Endothelial cell of umbilical vein (primary cell): ENCODE data around the gene SKI. TPM values are rescaled to one million over a fixed set of nuclear protein-coding genes. Genes with fewer than 3 reads are reported as not detected.

Experiments
- BruUV-seq: library from RNA; stranded (reverse); fragments of 400-500 nt; replicated peaks from 2 replicates; lab custom pipeline; 2021; lab: Mats Ljungman, UMichigan
- CTCF ChIA-PET: fragments of 300-600, 350-600 bp; sonication (Branson Sonifier 250); formaldehyde crosslinking; loops from one replicate; lab custom pipeline; 2021; ENCODE audit warnings: antibody characterized with exemption, inconsistent platforms; lab: Charles Lee
- POLR2A ChIA-PET: fragments of 300-600, 350-600 bp; sonication (Branson Sonifier 250); formaldehyde crosslinking; loops from one replicate; lab custom pipeline; 2021; ENCODE audit warnings: antibody characterized with exemption, inconsistent platforms; lab: Charles Lee
- DNase-seq: peaks from one replicate; pipeline ENCODE4 v3.0.0-alpha.2; 2011; ENCODE audit warnings: low read depth, low spot score
- FAIRE-seq: peaks from 2 replicates; lab custom pipeline; 2011; peaks lifted over from hg19 to GRCh38; lab: Jason Lieb, UNC
- H2AFZ ChIP-seq: 2 replicates; pipeline ENCODE4 v1.6.0; 2012; ENCODE audit warnings: low read depth, low read length, control low read depth, inconsistent platforms
- H3K27ac ChIP-seq: 2 replicates; pipeline ENCODE4 v1.5.1; 2011; ENCODE audit warnings: low read depth, mild to moderate bottlenecking, control low read depth, low read length, moderate library complexity; ENCODE audit not compliant: insufficient read depth
- H3K27me3 ChIP-seq, 2 experiments: 2 replicates each; pipeline versions ENCODE4 v1.6.0 to v1.6.1; 2011; ENCODE audit warnings: low read length in 2 of 2, mixed read lengths in 1 of 2; ENCODE audit not compliant: control insufficient read depth in 2 of 2, insufficient read depth in 2 of 2
- H3K36me3 ChIP-seq, 2 experiments: 2 replicates in 1 of 2; 3 replicates in 1 of 2; pipeline ENCODE4 v1.5.1; 2011; ENCODE audit warnings: low read length in 2 of 2, mild to moderate bottlenecking in 1 of 2, moderate library complexity in 1 of 2; ENCODE audit not compliant: control insufficient read depth in 2 of 2, insufficient read depth in 2 of 2; ENCODE audit errors: extremely low read depth in 1 of 2
- H3K4me1 ChIP-seq: 3 replicates; pipeline ENCODE4 v1.5.1; 2011; ENCODE audit warnings: mild to moderate bottlenecking, low read length; ENCODE audit not compliant: control insufficient read depth, insufficient read depth; ENCODE audit errors: extremely low read depth
- H3K4me2 ChIP-seq: 2 replicates; pipeline ENCODE4 v1.6.1; 2011; ENCODE audit warnings: low read length, control low read depth, mixed read lengths; ENCODE audit not compliant: insufficient read depth
- H3K4me3 ChIP-seq, 3 experiments: fragments of 200-600 bp in 1 of 3; sonication (generic), shearing (Covaris generic) in 1 of 3; replicated peaks in 1 of 3; 2 replicates each; pipeline ENCODE4 v1.5.1; 2011 to 2016; ENCODE audit warnings: control low read depth in 3 of 3, low read length in 3 of 3, mild to moderate bottlenecking in 2 of 3, inconsistent platforms in 1 of 3, low read depth in 1 of 3, moderate library complexity in 1 of 3; ENCODE audit not compliant: insufficient read depth in 1 of 3
- H3K79me2 ChIP-seq: 2 replicates; pipeline ENCODE4 v1.6.0; 2012; ENCODE audit warnings: low read length, inconsistent platforms; ENCODE audit not compliant: control insufficient read depth, insufficient read depth
- H3K9ac ChIP-seq: replicated peaks from 2 replicates; pipeline ENCODE3; 2011; ENCODE audit warnings: low read length, control low read depth; ENCODE audit not compliant: insufficient read depth; ENCODE audit errors: extremely low read depth
- H3K9me1 ChIP-seq: replicated peaks from 3 replicates; pipeline ENCODE4 v1.6.0; 2011; ENCODE audit warnings: mild to moderate bottlenecking, low read length; ENCODE audit not compliant: control insufficient read depth, insufficient read depth; ENCODE audit errors: extremely low read depth
- H3K9me3 ChIP-seq: replicated peaks from 2 replicates; pipeline ENCODE4 v1.5.1; 2012; ENCODE audit warnings: low read length, inconsistent platforms; ENCODE audit not compliant: control insufficient read depth, insufficient read depth
- H4K20me1 ChIP-seq: replicated peaks from 2 replicates; pipeline ENCODE3; 2011; ENCODE audit warnings: mild to moderate bottlenecking, low read length; ENCODE audit not compliant: control insufficient read depth, insufficient read depth; ENCODE audit errors: extremely low read depth
- EZH2 ChIP-seq: IDR thresholded peaks from 2 replicates; pipeline ENCODE4 v1.6.1; 2012; ENCODE audit warnings: borderline replicate concordance, low read depth, mild to moderate bottlenecking, moderate library complexity, low read length, inconsistent platforms; ENCODE audit not compliant: severe bottlenecking
- FOS ChIP-seq: IDR thresholded peaks from 2 replicates; pipeline ENCODE4 v1.6.1; 2011; ENCODE audit warnings: mild to moderate bottlenecking, low read length, moderate library complexity, borderline replicate concordance; ENCODE audit not compliant: insufficient read depth
- GATA2 ChIP-seq: IDR thresholded peaks from 2 replicates; pipeline ENCODE4 v1.7.0; 2011; ENCODE audit warnings: low read depth, mild to moderate bottlenecking, moderate library complexity, mixed read lengths, low read length; ENCODE audit not compliant: insufficient read length, insufficient read depth
- JUN ChIP-seq: IDR thresholded peaks from 2 replicates; pipeline ENCODE4 v1.6.1; 2011; ENCODE audit warnings: borderline replicate concordance, low read depth; ENCODE audit not compliant: insufficient read length, insufficient read depth
- MYC ChIP-seq: IDR thresholded peaks from one replicate; pipeline ENCODE4 v1.6.1; 2011; ENCODE audit warnings: mild to moderate bottlenecking, low read depth, low read length
- POLR2A ChIP-seq: IDR thresholded peaks from 2 replicates; pipeline ENCODE4 v1.6.1; 2012; ENCODE audit warnings: low read depth, mild to moderate bottlenecking, control low read depth, low read length
- POLR2AphosphoS5 ChIP-seq: IDR thresholded peaks from 2 replicates; pipeline ENCODE4 v1.6.1; 2012; ENCODE audit warnings: low read depth, mild to moderate bottlenecking, control low read depth, low read length, moderate library complexity; ENCODE audit not compliant: insufficient read depth
- dilution Hi-C: fragments of 300-500 bp; cut with MboI; formaldehyde crosslinking; loops from one replicate; pipeline ENCODE4 v1.15.0; 2019; ENCODE audit warnings: low sequenced_read_pairs; ENCODE audit not compliant: extremely low pct_ligation_motif_present
- intact Hi-C: fragments of 100-400 bp; cut with micrococcal nuclease; formaldehyde crosslinking; loops from one replicate; pipeline ENCODE4 v1.10.0; 2022
- polyA plus RNA-seq, 4 experiments: library from polyadenylated mRNA; depleted of rRNA in 3 of 4; stranded (reverse) in 3 of 4; unstranded in 1 of 4; fragments of >200 nt; gene quantifications; 2 replicates each; pipeline versions ENCODE4 v1.2.1 to v1.2.3, GENCODE V29; 2011 to 2012; ENCODE audit warnings: missing spikeins in 1 of 4
- total RNA-seq: library from RNA; stranded (reverse); gene quantifications from 2 replicates; pipeline ENCODE4 v1.2.3, GENCODE V29; 2021
- TF ChIP-seq, protein P1 (sequence below), 2 donors: IDR thresholded peaks; 1 replicate in 1 of 2; 2 replicates in 1 of 2; pipeline ENCODE4 v1.5.1; 2011; ENCODE audit warnings: low read length in 2 of 2, mild to moderate bottlenecking in 2 of 2, moderate library complexity in 2 of 2, control low read depth in 1 of 2, inconsistent platforms in 1 of 2, low read depth in 1 of 2; ENCODE audit not compliant: insufficient read depth in 1 of 2; ENCODE audit errors: extremely low read depth in 1 of 2
- TF ChIP-seq, protein P2 (sequence below): IDR thresholded peaks from 2 replicates; pipeline ENCODE4 v1.6.1; 2011; ENCODE audit not compliant: insufficient read depth, insufficient read length

The SKI gene
- total and polyA plus RNA-seq, 2 donors (not counting 3 experiments of a cell fraction or from before 2014, with no cell fraction given): 11.6 to 80.3 TPM

DNA sequence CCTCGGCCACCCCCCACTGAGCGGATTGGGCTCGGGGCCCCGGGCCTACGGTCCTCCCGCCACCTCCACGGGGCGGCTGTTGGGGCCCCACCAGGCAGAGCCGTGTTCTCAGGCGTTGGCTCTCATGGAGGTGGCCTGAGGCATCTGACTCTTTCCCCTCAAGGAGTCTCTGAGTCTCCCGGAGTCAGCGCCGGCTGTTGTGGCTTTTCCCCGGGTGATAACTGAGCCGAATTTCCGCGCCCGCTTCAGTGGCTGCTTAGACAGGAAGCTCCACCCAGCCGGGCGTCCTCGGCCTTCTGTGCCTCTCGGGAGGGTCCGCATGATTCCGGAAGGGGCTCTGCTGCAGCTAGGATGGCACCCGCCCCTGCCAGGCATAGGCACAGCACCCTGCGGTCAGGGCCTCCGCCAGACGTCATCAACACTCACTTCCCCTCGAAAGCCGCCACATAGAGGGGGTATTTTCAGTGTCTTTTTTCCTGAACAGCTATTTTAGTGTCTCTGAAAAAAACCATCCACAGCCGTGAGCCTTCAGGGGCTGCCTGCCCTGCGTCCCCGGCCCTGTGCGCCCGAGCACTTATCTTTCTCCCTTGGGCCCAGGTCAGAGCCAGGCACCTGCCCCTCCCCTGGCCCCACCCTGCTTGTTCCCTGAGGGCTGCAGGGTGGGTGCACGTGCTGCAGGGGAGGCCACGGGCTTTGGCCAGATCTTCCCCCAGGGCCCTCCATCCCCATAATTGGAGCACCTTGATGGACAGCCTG lies 72.9 kb downstream of the SKI start:
- H3K9ac ChIP-seq: peak overlapping the region; percentile 63
- peak; percentile 93 for FAIRE-seq

GRCh38 chr1:2301607-2302291 lies 73.6 kb downstream of the SKI start:
- TF ChIP-seq, protein P1, sequence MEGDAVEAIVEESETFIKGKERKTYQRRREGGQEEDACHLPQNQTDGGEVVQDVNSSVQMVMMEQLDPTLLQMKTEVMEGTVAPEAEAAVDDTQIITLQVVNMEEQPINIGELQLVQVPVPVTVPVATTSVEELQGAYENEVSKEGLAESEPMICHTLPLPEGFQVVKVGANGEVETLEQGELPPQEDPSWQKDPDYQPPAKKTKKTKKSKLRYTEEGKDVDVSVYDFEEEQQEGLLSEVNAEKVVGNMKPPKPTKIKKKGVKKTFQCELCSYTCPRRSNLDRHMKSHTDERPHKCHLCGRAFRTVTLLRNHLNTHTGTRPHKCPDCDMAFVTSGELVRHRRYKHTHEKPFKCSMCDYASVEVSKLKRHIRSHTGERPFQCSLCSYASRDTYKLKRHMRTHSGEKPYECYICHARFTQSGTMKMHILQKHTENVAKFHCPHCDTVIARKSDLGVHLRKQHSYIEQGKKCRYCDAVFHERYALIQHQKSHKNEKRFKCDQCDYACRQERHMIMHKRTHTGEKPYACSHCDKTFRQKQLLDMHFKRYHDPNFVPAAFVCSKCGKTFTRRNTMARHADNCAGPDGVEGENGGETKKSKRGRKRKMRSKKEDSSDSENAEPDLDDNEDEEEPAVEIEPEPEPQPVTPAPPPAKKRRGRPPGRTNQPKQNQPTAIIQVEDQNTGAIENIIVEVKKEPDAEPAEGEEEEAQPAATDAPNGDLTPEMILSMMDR (IDR thresholded peaks at IDR 0.05; ENCODE audit: extremely low read depth in 1 of 2, insufficient read depth in 1 of 2, low read depth in 1 of 2, low read length in 2 of 2): no peak
- TF ChIP-seq FOS (no peak), EZH2 (no peak), JUN (no peak), POLR2A (no peak), GATA2 (no peak), MYC (no peak), POLR2AphosphoS5 (no peak)
- TF ChIP-seq, protein P2, sequence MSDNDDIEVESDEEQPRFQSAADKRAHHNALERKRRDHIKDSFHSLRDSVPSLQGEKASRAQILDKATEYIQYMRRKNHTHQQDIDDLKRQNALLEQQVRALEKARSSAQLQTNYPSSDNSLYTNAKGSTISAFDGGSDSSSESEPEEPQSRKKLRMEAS: no peak
- Histone ChIP-seq H2AFZ (no peak overlapping the region), H3K4me2 (no peak overlapping the region), H3K27me3 (no peaks in the 10 kb centered on the region), H3K27ac (peak overlapping the region; percentile 83), H3K9me1 (no peaks in the 10 kb centered on the region), H3K9me3 (no peaks in the 10 kb centered on the region), H4K20me1 (no peaks in the 10 kb centered on the region), H3K36me3 (peaks cover 8 to 25% of the 10 kb centered on the region in 2 experiments), H3K4me1 (peaks cover 27% of the 10 kb centered on the region), H3K9ac (no peak overlapping the region), H3K79me2 (peaks cover 60% of the 10 kb centered on the region), H3K4me3 (no peak overlapping the region)
- BruUV-seq: no TSS peak
- POLR2A ChIA-PET: no interaction called here
- CTCF ChIA-PET: interaction anchor here (0.9 to 2.0 kb wide), 9 partner anchors 9 to 127 kb away, joined by 3 to 10 read pairs (median 6); partner anchors contain the start of gene FAAP20
- no peak for DNase-seq
- no peak for FAIRE-seq
- intact Hi-C loops: loop anchor here (1.0 to 2.0 kb wide), 4 partner anchors 11 to 71 kb away; no protein-coding TSS in a partner anchor
- dilution Hi-C loops: loop anchor here (10.0 kb wide), 1 partner anchor 87 kb away; no protein-coding TSS in a partner anchor

More for the DNA sequence above, 72.9 kb downstream of the SKI start:
- peak overlapping the region; percentile 55 for H3K4me2 ChIP-seq
- peaks cover 67% of the 10 kb centered on the region for H3K79me2 ChIP-seq
- peak; percentile 60 for TF ChIP-seq FOS
- TF ChIP-seq, protein P2: no peak
- TF ChIP-seq POLR2AphosphoS5: peak; percentile 22
- TF ChIP-seq POLR2A: peak; percentile 21
- POLR2A ChIA-PET: interaction anchor here (0.8 to 1.2 kb wide), 2 partner anchors 11 to 72 kb away, joined by 3 to 5 read pairs; no protein-coding TSS in a partner anchor
- H3K9me3 ChIP-seq: no peaks in the 10 kb centered on the region
- CTCF ChIA-PET: interaction anchor here (0.9 to 2.0 kb wide), 9 partner anchors 9 to 127 kb away, joined by 3 to 10 read pairs (median 6); partner anchors contain the start of gene FAAP20
- H3K4me3 ChIP-seq: no peak overlapping the region
- no peaks in the 10 kb centered on the region for H4K20me1 ChIP-seq
- no TSS peak for BruUV-seq
- H3K27ac ChIP-seq: peak overlapping the region; percentile 83
- intact Hi-C loops (loop anchor here (1.0 to 2.0 kb wide), 4 partner anchors 11 to 70 kb away; no protein-coding TSS in a partner anchor), dilution Hi-C loops (loop anchor here (10.0 kb wide), 1 partner anchor 86 kb away; no protein-coding TSS in a partner anchor)
- no peaks in the 10 kb centered on the region for H3K9me1 ChIP-seq
- no peaks in the 10 kb centered on the region for H3K27me3 ChIP-seq
- H2AFZ ChIP-seq: no peak overlapping the region
- H3K36me3 ChIP-seq: peaks cover 7 to 21% of the 10 kb centered on the region in 2 experiments
- peak; percentile 62 for DNase-seq
- H3K4me1 ChIP-seq: peaks cover 27% of the 10 kb centered on the region
